Nephron (organoid): ENCODE measurements around the gene RIOK3.
"Not testable (repeated sequence)": the region's sequence is repeated elsewhere in the genome, so short reads cannot be mapped to it uniquely, and the experiment has no call there.

Experiments
- H3K27ac Mint-ChIP-seq, 3 experiments: 2 replicates each; pipeline ENCODE4 v1.8.0; 2020; ENCODE audit warnings: mixed read lengths in 3 of 3, mild to moderate bottlenecking in 2 of 3, moderate library complexity in 1 of 3
- H3K27me3 Mint-ChIP-seq: 2 replicates; pipeline ENCODE4 v1.8.0; 2021; ENCODE audit warnings: low read depth, mild to moderate bottlenecking, moderate library complexity, mixed read lengths
- H3K36me3 Mint-ChIP-seq: 2 replicates; pipeline ENCODE4 v1.8.0; 2020; ENCODE audit warnings: low read depth, mixed read lengths
- H3K4me1 Mint-ChIP-seq: 2 replicates; pipeline ENCODE4 v1.8.0; 2020; ENCODE audit warnings: mixed read lengths
- H3K4me3 Mint-ChIP-seq, 3 experiments: 2 replicates each; pipeline ENCODE4 v1.8.0; 2020; ENCODE audit warnings: mild to moderate bottlenecking in 3 of 3, mixed read lengths in 3 of 3, moderate library complexity in 2 of 3
- H3K9me3 Mint-ChIP-seq: 2 replicates; pipeline ENCODE4 v1.8.0; 2020; ENCODE audit warnings: mixed read lengths
- TF ChIP-seq, protein P1 (sequence below), 3 experiments: fragments of 200-600 bp; sonication (generic); IDR thresholded peaks; one replicate each; pipeline ENCODE4 v1.5.0; 2021; ENCODE audit warnings: antibody characterized with exemption in 3 of 3; ENCODE audit not compliant: unreplicated experiment in 3 of 3

Gene RIOK3

DNA sequence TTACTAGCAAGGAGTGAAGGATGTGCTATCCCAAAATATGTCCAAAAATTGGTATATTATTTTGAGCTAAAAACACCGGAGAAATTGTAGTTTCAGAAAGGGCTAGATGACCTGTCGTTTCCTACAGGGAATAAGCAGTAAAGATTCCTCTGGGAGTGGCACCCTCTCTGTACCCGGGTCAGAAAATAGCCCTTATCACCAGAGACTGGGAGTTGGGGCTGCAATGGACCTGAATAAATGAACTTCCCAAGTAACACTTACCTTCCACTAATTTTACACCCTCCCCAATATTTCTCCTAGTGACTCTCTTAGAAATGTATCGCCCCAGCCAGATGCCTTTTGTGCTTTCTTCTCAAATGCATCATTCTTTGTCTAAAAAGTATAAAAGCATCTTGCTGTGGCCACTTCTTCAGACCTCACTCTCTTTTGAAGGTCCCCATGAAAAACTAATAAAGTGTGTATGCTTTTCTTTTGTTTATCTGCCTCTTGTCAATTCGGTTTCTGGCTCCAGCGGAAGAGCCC is 49.5 kb downstream of the RIOK3 start:
- no peaks in the 10 kb centered on the region for H3K9me3 Mint-ChIP-seq
- H3K27ac Mint-ChIP-seq = peak overlapping the region; percentile 34 to 74 (median 45)
- H3K4me1 Mint-ChIP-seq = peaks cover 22% of the 10 kb centered on the region
- H3K4me3 Mint-ChIP-seq = peak overlapping the region; percentile 83 to 89 (median 88)
- TF ChIP-seq, protein P1, sequence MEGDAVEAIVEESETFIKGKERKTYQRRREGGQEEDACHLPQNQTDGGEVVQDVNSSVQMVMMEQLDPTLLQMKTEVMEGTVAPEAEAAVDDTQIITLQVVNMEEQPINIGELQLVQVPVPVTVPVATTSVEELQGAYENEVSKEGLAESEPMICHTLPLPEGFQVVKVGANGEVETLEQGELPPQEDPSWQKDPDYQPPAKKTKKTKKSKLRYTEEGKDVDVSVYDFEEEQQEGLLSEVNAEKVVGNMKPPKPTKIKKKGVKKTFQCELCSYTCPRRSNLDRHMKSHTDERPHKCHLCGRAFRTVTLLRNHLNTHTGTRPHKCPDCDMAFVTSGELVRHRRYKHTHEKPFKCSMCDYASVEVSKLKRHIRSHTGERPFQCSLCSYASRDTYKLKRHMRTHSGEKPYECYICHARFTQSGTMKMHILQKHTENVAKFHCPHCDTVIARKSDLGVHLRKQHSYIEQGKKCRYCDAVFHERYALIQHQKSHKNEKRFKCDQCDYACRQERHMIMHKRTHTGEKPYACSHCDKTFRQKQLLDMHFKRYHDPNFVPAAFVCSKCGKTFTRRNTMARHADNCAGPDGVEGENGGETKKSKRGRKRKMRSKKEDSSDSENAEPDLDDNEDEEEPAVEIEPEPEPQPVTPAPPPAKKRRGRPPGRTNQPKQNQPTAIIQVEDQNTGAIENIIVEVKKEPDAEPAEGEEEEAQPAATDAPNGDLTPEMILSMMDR (IDR thresholded peaks at IDR 0.05; ENCODE audit: unreplicated experiment in 3 of 3) = no peak
- H3K36me3 Mint-ChIP-seq = no peaks in the 10 kb centered on the region
- peaks cover 15% of the 10 kb centered on the region for H3K27me3 Mint-ChIP-seq

DNA sequence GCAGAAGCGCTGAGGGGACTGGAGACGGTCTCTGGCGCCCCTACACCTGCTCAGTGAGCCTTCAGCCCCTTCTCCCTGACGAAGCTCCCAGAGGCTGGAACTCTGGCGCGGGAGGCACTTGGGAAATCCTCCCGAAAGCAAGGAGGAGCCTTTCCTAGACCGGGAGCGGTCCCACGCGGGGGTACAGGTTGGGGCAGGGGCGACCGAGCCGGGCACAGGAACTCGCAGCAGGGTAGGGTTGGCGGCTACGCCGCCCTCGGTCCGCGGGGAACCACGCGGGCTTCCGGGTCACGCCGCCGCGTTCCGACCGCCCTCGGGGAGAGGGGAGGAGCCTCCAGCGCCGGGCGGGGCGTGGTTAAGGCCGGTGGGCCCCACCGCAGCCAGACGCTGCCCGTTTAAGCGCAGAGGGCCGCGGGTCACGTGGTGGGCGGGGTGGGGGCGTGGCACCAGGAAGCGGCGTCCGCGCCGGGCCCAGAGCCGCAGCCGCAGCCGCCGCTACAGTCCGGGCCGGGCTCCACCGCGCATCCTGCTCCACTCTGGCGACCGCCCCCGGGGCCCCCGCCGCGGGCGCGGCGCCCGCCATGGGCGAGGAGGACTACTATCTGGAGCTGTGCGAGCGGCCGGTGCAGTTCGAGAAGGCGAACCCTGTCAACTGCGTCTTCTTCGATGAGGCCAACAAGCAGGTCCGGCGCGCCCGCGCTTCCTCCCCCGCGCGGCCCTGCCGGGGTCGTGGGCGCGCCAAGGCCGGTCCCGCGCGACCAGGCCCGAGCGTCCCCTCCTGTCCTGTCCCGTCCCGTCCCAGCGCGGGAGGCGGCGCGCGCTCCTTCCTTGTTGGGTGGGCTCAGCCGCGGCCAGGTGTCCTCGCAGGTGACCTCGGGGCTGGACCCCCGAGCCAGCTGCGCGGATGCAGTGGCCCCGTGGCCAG is 50.2 kb downstream of the RIOK3 start, which contains the start of gene RMC1:
Gene RMC1, plus strand, starts transcription at position 474 of the 925 bp plus-strand sequence. Its CDS starts 108 bp downstream, at position 582.
- peak within 1 kb of the TSS; percentile 89 to 99 (median 94) for H3K4me3 Mint-ChIP-seq
- peaks cover 22% of the 10 kb centered on the region for H3K4me1 Mint-ChIP-seq
- peaks cover 15% of the 10 kb centered on the region for H3K27me3 Mint-ChIP-seq
- H3K27ac Mint-ChIP-seq = peak within 1 kb of the TSS; percentile 39 to 74 (median 45)
- no peaks in the 10 kb centered on the region for H3K9me3 Mint-ChIP-seq
- TF ChIP-seq, protein P1 (IDR thresholded peaks at IDR 0.05; ENCODE audit: unreplicated experiment in 3 of 3) = no peak
- peaks cover 6% of the 10 kb centered on the region for H3K36me3 Mint-ChIP-seq

DNA sequence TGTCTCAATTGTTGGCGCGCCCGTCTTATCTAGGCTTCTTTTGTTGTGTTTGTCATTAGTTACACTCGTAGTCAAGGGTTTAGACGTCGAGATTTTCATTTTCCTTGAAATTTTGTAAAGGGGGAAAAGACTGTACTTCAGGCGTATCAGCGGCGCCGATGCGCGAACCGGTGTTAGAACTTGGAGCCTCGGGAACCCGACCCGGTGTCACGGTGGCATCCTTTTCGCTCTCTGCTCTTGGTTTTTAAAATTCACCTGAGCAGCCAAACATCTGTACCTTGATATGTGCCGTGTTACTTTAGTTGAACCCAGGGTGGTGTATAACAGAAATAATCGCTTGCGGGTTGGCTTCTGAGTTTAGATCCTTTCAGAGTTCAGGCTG is 50.9 kb downstream of the RIOK3 start:
- TF ChIP-seq, protein P1 (IDR thresholded peaks at IDR 0.05; ENCODE audit: unreplicated experiment in 3 of 3) = no peak
- peak overlapping the region; percentile 89 to 99 (median 94) for H3K4me3 Mint-ChIP-seq
- H3K27me3 Mint-ChIP-seq = peaks cover 15% of the 10 kb centered on the region
- H3K4me1 Mint-ChIP-seq = peaks cover 22% of the 10 kb centered on the region
- H3K9me3 Mint-ChIP-seq = no peaks in the 10 kb centered on the region
- peak overlapping the region; percentile 34 to 72 (median 39) for H3K27ac Mint-ChIP-seq
- H3K36me3 Mint-ChIP-seq = peaks cover 12% of the 10 kb centered on the region

DNA sequence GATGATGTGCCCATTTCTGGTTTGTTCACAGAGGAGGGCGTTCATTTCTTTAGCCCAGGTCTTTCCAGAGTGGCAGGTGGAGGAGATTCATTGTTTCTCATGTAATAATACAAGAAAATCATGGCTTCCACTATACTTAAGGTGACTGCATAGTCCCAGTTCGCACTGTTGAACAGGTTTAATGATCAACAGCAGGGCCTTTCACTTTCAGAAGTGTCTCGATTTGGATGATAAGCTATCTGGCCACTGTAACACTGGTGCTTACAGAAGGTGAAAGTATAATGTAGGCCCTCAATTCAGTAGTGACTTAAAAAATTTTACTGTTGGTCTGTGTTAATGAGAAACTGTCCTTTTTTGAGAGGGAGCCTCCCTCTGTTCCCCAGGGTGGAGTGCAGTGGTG is 51.6 kb downstream of the RIOK3 start:
- TF ChIP-seq, protein P1 (IDR thresholded peaks at IDR 0.05; ENCODE audit: unreplicated experiment in 3 of 3) = no peak
- Mint-ChIP-seq H3K36me3 (peaks cover 13% of the 10 kb centered on the region), H3K9me3 (no peaks in the 10 kb centered on the region), H3K4me1 (peaks cover 22% of the 10 kb centered on the region), H3K4me3 (peak overlapping the region; percentile 89 to 99 (median 94)), H3K27ac (peak overlapping the region; percentile 34 to 72 (median 39)), H3K27me3 (peaks cover 12% of the 10 kb centered on the region)

DNA sequence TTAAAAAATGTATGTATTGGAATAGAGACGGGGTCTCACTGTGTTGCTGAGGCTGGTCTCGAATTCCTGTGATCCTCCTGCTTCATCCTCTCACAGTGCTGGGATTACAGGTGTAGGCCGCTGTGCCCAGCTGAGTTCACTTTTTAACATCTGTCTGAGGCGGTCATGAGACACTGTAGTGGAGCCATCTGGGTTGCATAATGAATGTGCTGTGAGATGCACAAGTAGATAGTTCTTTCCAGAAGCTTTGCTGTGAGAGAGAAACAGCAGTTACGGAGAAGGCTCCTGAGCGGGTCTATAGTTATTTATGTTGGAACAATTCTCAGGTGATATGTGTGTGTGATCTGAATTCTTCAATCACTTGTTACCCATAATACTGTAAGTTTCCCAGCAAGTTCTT is 53.3 kb downstream of the RIOK3 start:
- H3K36me3 Mint-ChIP-seq = peaks cover 28% of the 10 kb centered on the region
- peaks cover 6% of the 10 kb centered on the region for H3K27me3 Mint-ChIP-seq
- peaks cover 22% of the 10 kb centered on the region for H3K4me1 Mint-ChIP-seq
- H3K9me3 Mint-ChIP-seq = no peaks in the 10 kb centered on the region
- H3K4me3 Mint-ChIP-seq = peak overlapping the region in 1 of 3 experiments; percentile 41
- no peak overlapping the region for H3K27ac Mint-ChIP-seq
- TF ChIP-seq, protein P1 (IDR thresholded peaks at IDR 0.05; ENCODE audit: unreplicated experiment in 3 of 3) = no peak

DNA sequence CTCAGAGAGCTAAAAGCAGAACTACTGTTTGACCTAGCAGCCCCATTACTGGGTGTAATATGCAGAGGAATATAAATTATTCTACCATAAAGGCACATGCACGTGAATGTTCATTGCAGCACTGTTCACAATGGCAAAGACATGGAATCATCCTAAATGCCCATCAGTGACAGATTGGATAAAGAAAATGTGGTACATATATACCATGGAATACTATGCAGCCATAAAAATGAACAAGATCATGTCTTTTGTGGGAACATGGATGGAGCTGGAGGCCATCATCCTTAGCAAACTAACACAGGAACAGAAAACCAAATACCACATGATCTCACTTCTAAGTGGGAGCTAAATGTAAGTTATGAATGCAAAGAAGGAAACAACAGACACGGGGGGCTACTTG is 57.8 kb downstream of the RIOK3 start:
- H3K27me3 Mint-ChIP-seq, H3K4me3 Mint-ChIP-seq, H3K4me1 Mint-ChIP-seq, H3K9me3 Mint-ChIP-seq, H3K27ac Mint-ChIP-seq: not testable (repeated sequence)
- H3K36me3 Mint-ChIP-seq = peaks cover 48% of the 10 kb centered on the region

DNA sequence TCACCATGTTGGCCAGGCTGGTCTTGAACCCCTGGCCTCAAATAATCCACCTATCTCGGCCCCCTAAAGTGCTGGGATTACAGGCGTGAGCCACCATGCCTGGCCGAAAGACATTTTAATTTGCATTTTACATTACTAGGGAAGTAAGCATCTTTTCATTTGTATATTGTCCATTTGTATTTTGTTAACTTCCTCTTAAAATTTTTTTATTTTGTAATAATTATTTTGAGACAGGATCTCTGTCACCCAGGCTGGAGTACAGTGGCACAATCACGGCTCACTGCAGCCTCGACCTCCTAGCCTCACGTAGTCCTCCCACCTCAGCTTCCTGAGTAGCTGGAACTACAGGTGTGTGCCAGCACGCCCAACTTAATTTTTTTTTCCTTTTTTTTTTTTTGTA is 59.1 kb downstream of the RIOK3 start:
- H3K4me1 Mint-ChIP-seq, H3K4me3 Mint-ChIP-seq, H3K9me3 Mint-ChIP-seq, H3K27ac Mint-ChIP-seq, H3K27me3 Mint-ChIP-seq: not testable (repeated sequence)
- H3K36me3 Mint-ChIP-seq = peaks cover 51% of the 10 kb centered on the region
